GM21529 (cell line): ENCODE data around the gene ARHGEF19.
A peak's percentile ranks its signal among the peaks of the same experiment; 100 is the strongest.
"Not testable (repeated sequence)": the region's sequence is repeated elsewhere in the genome, so short reads cannot be mapped to it uniquely, and the experiment has no call there.

Experiments
- ATAC-seq: cut with Tn5 transposase; IDR thresholded peaks from one replicate; pipeline ENCODE4 v1.9.1; 2021; ENCODE audit not compliant: unreplicated experiment

The ARHGEF19 gene

DNA sequence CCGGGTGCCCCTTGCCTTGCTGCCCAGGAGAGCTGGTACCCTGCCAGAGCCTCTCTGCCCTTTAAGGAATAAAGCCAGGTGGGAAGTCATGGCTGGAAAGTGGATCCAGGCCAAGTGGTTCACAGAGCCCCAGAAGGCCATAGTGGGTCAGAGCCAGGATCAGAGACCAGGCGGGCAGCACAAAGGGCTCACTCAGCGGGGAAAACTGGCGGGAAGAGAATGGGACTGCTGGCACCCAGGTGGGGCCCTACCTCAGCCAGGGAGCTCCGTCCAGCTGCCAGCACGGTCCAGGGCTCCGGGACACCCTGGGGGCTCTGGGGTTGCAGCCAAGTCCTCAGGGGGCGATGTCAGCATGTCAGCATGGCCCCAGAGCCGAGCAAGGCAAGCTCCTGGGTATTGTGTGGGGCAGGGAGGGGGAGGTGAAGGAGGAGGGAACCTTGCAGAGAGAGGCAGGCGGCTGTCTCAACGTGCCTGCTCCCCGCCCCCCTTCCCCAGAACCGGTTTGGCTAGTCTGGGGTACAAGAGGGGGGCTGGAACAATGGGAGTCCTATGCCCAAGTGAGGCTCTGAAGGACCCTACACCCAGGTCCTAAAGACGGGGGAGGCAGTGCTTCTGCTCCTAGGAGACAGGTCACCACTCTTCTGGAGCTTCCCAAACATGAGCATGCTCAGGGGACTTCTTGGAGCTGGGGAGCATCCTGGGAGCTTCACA, at the start of gene ARHGEF19:
Gene ARHGEF19, minus strand, starts transcription at position 402 of the 711 bp plus-strand sequence. CDS start 3,598 bp downstream, outside the sequence.
- no peak for ATAC-seq

GRCh38 chr1:16262067-16262466, 49.6 kb upstream of the ARHGEF19 start:
- no peak for ATAC-seq

GRCh38 chr1:16260814-16261213, 48.4 kb upstream of the ARHGEF19 start:
- no peak for ATAC-seq

DNA sequence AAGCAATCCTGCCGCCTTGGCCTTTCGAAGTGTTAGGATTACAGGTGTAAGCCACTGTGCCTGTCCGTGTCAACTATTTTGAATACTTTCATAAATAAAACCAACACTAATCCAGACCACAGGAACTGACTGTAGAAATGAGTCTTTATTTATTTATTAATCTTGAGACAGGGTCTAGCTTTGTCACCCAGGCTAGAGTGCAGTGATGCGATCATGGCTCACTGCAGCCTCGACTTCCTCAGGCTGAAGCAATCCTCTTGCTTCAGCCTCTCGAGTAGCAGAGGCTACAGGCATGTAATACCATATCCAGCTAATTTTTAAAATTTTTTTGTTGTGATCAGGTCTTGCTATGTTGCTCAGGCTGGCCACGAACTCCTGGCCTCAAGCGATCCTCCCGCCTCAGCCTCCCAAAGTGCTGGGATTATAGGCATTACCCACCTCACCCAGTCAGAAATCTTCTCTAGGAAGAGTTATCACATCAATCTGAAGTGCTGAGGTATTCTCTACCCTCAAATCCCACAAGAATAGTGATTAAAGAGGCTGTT, 46.2 kb upstream of the ARHGEF19 start:
- no peak for ATAC-seq

DNA sequence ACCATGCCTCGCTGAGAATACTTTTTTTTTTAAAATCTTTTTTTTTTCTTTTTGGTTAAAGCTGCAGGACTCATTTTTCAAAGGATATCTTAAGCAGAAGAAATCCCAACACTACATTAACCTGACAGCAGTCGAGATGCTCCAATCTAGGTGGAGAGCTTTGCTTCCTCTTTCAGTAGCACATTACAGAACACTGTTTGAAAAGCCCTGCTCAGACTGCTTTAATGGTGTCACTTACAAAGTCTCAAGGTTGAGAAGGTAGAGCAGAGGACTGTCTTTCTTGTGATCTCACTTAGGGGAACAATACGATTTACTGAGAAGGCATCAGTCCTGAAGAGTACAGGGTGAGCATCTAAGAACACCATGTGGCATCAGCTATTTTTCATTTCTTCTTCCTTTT, 45.5 kb upstream of the ARHGEF19 start:
- no peak for ATAC-seq

- ATAC-seq = not testable (repeated sequence)
Observed at GRCh38 chr1:16257556-16257955, 45.1 kb upstream of the ARHGEF19 start.

GRCh38 chr1:16256478-16256877, 44.0 kb upstream of the ARHGEF19 start:
- ATAC-seq = no peak

- ATAC-seq = no peak
Observed at GRCh38 chr1:16254263-16254928, 41.9 kb upstream of the ARHGEF19 start.

GRCh38 chr1:16253332-16253922, 41.0 kb upstream of the ARHGEF19 start:
- no peak for ATAC-seq

DNA sequence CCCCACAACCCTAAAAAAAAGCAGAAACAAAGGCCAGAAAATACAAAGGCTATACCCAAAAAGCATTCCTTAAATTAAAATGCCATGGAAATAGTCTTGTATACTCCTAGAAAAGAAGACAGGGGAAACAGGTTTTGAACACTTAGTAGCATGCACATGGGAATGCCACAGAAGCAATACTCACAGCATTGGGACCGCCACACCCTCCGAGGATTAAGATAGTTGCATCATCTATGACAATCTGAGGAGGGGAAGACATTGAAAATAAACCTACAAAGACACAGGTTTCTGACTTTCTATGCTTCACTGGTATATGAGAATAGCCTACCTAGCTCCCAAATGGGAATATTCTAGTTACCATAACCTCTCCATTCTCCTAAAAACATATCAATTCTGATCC, 40.5 kb upstream of the ARHGEF19 start:
- ATAC-seq = no peak

DNA sequence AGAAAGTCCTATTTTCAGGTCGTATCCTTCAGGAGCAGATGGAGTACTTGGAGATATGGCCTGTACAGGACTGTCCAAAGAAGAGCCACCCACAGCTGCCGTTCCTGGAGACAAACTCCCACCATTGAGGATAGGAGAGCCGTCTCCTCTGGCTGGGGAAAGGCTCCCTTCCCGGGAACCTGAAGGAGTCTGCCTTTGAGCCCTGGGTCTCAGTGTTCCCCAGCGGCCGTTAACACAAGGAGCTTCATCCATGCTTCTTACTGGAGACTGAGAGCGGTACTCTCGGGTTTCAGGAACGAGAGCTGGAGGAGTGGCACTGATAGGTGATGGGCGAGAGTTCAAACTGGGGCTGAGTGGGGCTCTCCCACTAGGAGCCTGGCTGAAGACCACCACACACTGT, 38.9 kb upstream of the ARHGEF19 start:
- ATAC-seq = no peak

DNA sequence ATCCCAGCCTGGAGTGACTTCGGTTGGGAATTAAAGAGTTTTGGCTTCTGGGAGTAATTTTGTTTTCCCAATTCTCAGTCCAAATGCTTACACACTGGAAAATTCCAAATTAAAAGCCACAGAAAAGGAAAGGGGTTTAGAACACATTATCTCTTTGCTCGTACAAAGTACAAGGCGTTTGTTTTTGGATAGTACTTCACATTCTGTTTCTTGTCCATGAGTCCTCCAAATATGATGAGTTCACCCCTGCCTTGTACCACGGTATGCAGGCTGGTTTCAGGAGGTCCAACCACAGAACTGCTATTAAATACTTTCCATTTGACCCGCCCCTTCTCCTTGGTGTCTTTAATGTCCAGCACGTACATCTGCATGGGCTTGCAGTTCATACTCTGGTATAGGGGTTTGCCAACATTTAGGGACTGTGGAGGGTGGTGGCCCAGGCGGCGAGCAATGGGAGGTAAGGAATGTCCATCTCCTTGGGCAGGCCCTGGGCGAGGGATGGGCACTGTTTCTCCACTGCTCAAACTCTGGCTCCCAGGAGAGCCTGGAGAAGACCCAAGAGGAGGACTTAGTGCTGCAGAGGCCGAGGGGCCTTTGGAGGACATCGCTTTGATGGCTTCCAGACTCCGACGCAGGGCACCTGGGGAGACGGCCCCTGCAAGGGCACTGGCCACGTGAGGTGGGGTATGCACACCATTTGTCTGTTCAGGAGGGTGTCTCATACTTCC, 38.2 kb upstream of the ARHGEF19 start:
- ATAC-seq = no peak

DNA sequence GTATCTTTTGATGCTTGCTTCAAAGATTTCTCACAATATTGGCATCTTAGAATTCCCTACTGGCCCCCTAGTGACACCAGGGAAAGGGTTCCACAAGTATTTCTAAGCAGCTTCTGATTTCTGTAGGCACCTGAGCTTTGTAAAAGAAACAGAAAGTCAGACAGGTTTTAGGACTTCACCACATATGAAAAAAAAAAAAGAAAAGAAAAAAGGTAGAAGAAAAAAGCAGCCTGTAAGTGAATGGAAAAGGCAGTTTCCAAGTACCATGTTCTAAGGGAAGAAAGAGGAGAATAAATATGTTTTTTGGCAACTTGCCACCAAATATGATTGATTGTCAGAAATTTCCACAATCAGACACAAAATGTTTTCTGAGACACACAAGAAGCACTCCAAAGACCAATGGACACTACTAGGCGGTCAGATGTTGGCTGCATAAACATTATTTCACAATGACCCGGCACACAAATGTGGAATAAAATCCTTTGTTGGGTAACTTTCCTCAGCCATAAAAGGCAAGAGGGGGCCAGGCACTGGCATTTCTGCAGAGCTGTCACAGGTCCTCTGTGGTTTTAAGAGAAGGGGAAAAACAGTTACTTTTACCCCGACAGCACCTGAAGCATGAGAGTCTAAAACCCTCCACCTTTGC, 37.3 kb upstream of the ARHGEF19 start:
- ATAC-seq = no peak

GRCh38 chr1:16248603-16249516, 36.4 kb upstream of the ARHGEF19 start:
- ATAC-seq = peak; percentile 63

- ATAC-seq = no peak
Observed at GRCh38 chr1:16248007-16248436, 35.6 kb upstream of the ARHGEF19 start.

DNA sequence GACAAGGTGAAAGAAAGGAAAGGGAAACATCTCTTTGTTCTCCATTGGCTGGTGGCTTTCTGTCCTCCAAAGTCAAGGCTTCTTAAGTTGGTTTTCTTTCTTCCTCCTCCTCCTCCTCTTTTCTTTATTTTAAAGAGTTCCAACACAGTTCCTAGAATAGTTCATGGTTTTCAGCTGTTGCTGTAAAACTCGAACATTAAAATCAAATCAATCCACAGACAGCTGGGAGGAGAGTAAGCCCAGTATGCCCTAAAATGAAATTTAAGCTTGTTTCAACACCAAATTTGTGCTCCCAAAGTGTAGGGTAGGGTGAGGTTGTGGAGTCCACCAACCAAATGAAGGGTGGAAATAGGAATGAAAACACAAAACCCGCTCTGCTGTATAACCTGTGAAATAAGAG, 35.0 kb upstream of the ARHGEF19 start:
- no peak for ATAC-seq

DNA sequence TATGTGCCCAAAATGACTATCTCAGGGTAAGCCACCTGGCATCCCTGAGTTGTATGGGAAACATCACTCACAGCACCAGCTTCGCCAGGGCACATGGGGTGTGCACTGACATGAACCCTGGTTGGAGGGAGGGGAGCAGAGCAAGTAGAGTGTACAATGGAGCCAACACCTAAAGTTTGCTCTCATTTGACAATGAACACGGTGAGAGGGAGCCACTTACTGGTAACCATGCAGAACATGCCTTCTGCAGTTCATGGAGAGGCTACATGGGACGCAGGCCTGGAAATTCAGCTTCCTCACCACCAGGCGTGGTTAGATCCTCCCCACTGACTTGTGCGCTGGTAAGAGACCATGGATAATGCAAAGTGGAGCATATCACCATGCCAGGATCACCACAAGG, 34.5 kb upstream of the ARHGEF19 start:
- no peak for ATAC-seq

DNA sequence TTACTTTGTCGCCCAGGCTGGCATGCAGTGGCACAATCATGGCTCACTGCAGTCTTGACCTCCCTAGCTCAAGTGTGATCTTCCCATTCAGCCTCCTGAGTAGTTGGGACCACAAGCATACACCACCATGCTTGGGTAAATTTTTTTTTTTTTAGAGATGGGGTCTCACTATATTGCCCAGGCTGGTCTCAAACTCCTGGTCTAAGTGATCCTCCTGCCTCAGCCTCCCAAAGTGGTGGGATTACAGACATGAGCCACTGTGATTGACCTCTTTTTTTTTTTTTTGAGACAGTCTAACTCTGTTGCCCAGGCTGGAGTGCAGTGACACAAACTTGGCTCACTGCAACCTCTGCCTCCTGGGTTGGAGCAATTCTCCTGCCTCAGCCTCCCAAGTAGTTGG, 33.8 kb upstream of the ARHGEF19 start:
- not testable (repeated sequence) for ATAC-seq

- no peak for ATAC-seq
Observed at GRCh38 chr1:16245476-16246196, 33.2 kb upstream of the ARHGEF19 start.
